SK-N-SH treated with all-trans-retinoic acid at 6 μM for 48 hours (cell line): Measurements from ENCODE around the gene AATF.

Source experiments
- ATAC-seq: fragments of 200-7000 bp; cut with Tn5 transposase; 3 replicates; pipeline ENCODE4 v1.9.1; 2020; ENCODE audit warnings: mild to moderate bottlenecking, moderate library complexity
- ARNTL ChIP-seq: fragments of 450-650 bp; formaldehyde crosslinking; IDR thresholded peaks from 2 replicates; pipeline ENCODE4 v1.5.0; 2020; ENCODE audit warnings: low read depth, mild to moderate bottlenecking, moderate library complexity, borderline replicate concordance
- BACH2 ChIP-seq: fragments of 250-450 bp; sonication (Bioruptor Pico); IDR thresholded peaks from 2 replicates; pipeline ENCODE4 v1.9.0; 2021; ENCODE audit warnings: mild to moderate bottlenecking, borderline replicate concordance
- ESRRG ChIP-seq: fragments of 250-450 bp; sonication (Bioruptor Pico); IDR thresholded peaks from 2 replicates; pipeline ENCODE4 v1.6.1; 2021; ENCODE audit warnings: mild to moderate bottlenecking
- GLIS3 ChIP-seq: fragments of 250-450 bp; sonication (Bioruptor Pico); IDR thresholded peaks from 2 replicates; pipeline ENCODE4 v1.5.0; 2020; ENCODE audit warnings: mild to moderate bottlenecking, moderate library complexity
- OSR1 ChIP-seq: fragments of 250-450 bp; sonication (Bioruptor Pico); IDR thresholded peaks from 2 replicates; pipeline ENCODE4 v1.8.0; 2022; ENCODE audit warnings: moderate library complexity, mild to moderate bottlenecking, inconsistent platforms
- PPARA ChIP-seq: fragments of 250-450 bp; sonication (Bioruptor Pico); IDR thresholded peaks from 2 replicates; pipeline ENCODE4 v1.5.0; 2020; ENCODE audit warnings: mild to moderate bottlenecking, borderline replicate concordance
- RARB ChIP-seq: fragments of 250-450 bp; sonication (Bioruptor Pico); IDR thresholded peaks from 2 replicates; pipeline ENCODE4 v1.8.0; 2021; ENCODE audit warnings: mild to moderate bottlenecking, moderate library complexity
- SNAI2 ChIP-seq: fragments of 250-450 bp; sonication (Bioruptor Pico); IDR thresholded peaks from 2 replicates; pipeline ENCODE4 v1.5.0; 2020; ENCODE audit warnings: mild to moderate bottlenecking, moderate library complexity
- TCF4 ChIP-seq: fragments of 250-450 bp; sonication (Bioruptor Pico); IDR thresholded peaks from 2 replicates; pipeline ENCODE4 v1.8.0; 2021; ENCODE audit warnings: mild to moderate bottlenecking, moderate library complexity, borderline replicate concordance
- TOX ChIP-seq: fragments of 250-450 bp; sonication (Bioruptor Pico); IDR thresholded peaks from 2 replicates; pipeline ENCODE4 v1.8.0; 2021; ENCODE audit warnings: mild to moderate bottlenecking, moderate library complexity, borderline replicate concordance
- ZC3H10 ChIP-seq: fragments of 250-450 bp; sonication (Bioruptor Pico); IDR thresholded peaks from 2 replicates; pipeline ENCODE4 v1.5.1; 2021; ENCODE audit warnings: mild to moderate bottlenecking, moderate library complexity
- ZFP3 ChIP-seq: fragments of 250-450 bp; sonication (Bioruptor Pico); IDR thresholded peaks from 2 replicates; pipeline ENCODE4 v1.5.0; 2020; ENCODE audit warnings: mild to moderate bottlenecking, moderate library complexity
- ZFP30 ChIP-seq: fragments of 450-650 bp; formaldehyde crosslinking; IDR thresholded peaks from 2 replicates; pipeline ENCODE4 v1.5.0; 2022; ENCODE audit warnings: mild to moderate bottlenecking, moderate library complexity
- ZNF565 ChIP-seq: fragments of 450-650 bp; formaldehyde crosslinking; conservative IDR thresholded peaks from 2 replicates; pipeline ENCODE4 v1.5.0; 2020; ENCODE audit warnings: low read depth, mild to moderate bottlenecking, moderate library complexity
- ZNF70 ChIP-seq: fragments of 450-650 bp; formaldehyde crosslinking; IDR thresholded peaks from 2 replicates; pipeline ENCODE4 v1.5.0; 2020; ENCODE audit warnings: mild to moderate bottlenecking, moderate library complexity
- TF ChIP-seq, protein P1 (sequence below): fragments of 250-450 bp; sonication (Bioruptor Pico); IDR thresholded peaks from 2 replicates; pipeline ENCODE4 v1.8.0; 2020; ENCODE audit warnings: mild to moderate bottlenecking, moderate library complexity, borderline replicate concordance
- TF ChIP-seq, protein P2 (sequence below): fragments of 250-450 bp; sonication (Bioruptor Pico); IDR thresholded peaks from 2 replicates; pipeline ENCODE4 v1.5.0; 2020; ENCODE audit warnings: mild to moderate bottlenecking, moderate library complexity
- TF ChIP-seq, protein P3 (sequence below): fragments of 250-450 bp; sonication (Bioruptor Pico); IDR thresholded peaks from 2 replicates; pipeline ENCODE4 v1.5.1; 2020; ENCODE audit warnings: low read depth, mild to moderate bottlenecking, moderate library complexity
- TF ChIP-seq, protein P4 (sequence below): fragments of 250-450 bp; sonication (Bioruptor Pico); IDR thresholded peaks from 2 replicates; pipeline ENCODE4 v1.5.1; 2021; ENCODE audit warnings: mild to moderate bottlenecking, moderate library complexity
- TF ChIP-seq, protein P5 (sequence below): fragments of 250-450 bp; sonication (Bioruptor Pico); IDR thresholded peaks from 2 replicates; pipeline ENCODE4 v1.8.0; 2021; ENCODE audit warnings: low read depth, mild to moderate bottlenecking, moderate library complexity, borderline replicate concordance

Gene AATF

DNA sequence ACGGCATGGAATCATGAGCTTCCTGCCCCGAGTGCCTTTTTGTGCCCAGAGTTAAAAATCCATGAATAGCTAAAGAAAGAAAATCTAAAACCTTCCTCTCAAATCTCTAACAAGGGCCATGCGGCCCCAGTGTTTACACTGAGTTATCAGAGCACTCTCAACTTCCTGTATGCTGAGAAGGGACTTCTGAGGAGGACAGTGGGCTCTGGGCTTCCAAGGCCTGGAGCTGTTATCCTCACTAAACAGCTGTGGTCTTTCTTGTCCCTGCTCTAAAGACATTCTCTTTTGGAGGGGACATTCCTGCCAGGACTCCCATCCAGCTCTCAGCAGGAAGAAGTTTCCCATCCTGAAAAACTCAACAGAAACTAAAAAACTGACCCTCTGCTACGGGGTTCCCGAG is 135.6 kb downstream of the AATF start (continued):
- TF ChIP-seq, protein P1, sequence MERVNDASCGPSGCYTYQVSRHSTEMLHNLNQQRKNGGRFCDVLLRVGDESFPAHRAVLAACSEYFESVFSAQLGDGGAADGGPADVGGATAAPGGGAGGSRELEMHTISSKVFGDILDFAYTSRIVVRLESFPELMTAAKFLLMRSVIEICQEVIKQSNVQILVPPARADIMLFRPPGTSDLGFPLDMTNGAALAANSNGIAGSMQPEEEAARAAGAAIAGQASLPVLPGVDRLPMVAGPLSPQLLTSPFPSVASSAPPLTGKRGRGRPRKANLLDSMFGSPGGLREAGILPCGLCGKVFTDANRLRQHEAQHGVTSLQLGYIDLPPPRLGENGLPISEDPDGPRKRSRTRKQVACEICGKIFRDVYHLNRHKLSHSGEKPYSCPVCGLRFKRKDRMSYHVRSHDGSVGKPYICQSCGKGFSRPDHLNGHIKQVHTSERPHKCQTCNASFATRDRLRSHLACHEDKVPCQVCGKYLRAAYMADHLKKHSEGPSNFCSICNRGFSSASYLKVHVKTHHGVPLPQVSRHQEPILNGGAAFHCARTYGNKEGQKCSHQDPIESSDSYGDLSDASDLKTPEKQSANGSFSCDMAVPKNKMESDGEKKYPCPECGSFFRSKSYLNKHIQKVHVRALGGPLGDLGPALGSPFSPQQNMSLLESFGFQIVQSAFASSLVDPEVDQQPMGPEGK: no peak
- no peak for TF ChIP-seq ZFP3 (CRISPR knock-in tag)
- TF ChIP-seq, protein P2, sequence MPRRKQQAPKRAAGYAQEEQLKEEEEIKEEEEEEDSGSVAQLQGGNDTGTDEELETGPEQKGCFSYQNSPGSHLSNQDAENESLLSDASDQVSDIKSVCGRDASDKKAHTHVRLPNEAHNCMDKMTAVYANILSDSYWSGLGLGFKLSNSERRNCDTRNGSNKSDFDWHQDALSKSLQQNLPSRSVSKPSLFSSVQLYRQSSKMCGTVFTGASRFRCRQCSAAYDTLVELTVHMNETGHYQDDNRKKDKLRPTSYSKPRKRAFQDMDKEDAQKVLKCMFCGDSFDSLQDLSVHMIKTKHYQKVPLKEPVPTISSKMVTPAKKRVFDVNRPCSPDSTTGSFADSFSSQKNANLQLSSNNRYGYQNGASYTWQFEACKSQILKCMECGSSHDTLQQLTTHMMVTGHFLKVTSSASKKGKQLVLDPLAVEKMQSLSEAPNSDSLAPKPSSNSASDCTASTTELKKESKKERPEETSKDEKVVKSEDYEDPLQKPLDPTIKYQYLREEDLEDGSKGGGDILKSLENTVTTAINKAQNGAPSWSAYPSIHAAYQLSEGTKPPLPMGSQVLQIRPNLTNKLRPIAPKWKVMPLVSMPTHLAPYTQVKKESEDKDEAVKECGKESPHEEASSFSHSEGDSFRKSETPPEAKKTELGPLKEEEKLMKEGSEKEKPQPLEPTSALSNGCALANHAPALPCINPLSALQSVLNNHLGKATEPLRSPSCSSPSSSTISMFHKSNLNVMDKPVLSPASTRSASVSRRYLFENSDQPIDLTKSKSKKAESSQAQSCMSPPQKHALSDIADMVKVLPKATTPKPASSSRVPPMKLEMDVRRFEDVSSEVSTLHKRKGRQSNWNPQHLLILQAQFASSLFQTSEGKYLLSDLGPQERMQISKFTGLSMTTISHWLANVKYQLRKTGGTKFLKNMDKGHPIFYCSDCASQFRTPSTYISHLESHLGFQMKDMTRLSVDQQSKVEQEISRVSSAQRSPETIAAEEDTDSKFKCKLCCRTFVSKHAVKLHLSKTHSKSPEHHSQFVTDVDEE (CRISPR knock-in tag): no peak

DNA sequence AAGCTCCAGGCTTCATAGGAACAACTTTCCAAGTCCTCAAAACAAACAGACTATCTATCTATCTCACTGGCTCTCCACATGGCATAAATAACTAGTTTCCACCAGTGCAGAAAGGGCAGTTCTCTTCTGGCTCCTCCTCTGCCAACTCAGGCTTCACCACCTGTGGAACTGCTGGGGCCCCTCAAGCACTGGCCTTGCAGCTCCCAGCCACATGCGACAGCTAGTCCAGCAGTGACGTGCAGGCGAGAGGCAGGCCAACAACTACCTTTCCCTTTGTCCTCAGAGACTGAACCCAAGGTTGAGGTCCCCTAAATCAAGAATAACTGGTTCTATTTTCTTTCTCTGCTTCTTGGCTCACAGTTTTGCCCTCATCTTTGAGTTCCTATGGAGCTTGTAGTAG is 137.6 kb downstream of the AATF start:
- TF ChIP-seq RARB (CRISPR knock-in tag) (no peak), BACH2 (CRISPR knock-in tag) (no peak), ESRRG (CRISPR knock-in tag) (no peak), TCF4 (CRISPR knock-in tag) (no peak), OSR1 (CRISPR knock-in tag) (no peak), ZFP30 (CRISPR knock-in tag) (no peak), ZC3H10 (CRISPR knock-in tag) (no peak), PPARA (no peak), TOX (CRISPR knock-in tag) (no peak), ARNTL (CRISPR knock-in tag) (no peak), ZFP3 (CRISPR knock-in tag) (no peak), ZNF70 (no peak)
- TF ChIP-seq, protein P3, sequence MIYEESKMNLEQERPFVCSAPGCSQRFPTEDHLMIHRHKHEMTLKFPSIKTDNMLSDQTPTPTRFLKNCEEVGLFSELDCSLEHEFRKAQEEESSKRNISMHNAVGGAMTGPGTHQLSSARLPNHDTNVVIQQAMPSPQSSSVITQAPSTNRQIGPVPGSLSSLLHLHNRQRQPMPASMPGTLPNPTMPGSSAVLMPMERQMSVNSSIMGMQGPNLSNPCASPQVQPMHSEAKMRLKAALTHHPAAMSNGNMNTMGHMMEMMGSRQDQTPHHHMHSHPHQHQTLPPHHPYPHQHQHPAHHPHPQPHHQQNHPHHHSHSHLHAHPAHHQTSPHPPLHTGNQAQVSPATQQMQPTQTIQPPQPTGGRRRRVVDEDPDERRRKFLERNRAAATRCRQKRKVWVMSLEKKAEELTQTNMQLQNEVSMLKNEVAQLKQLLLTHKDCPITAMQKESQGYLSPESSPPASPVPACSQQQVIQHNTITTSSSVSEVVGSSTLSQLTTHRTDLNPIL (CRISPR knock-in tag): no peak
- TF ChIP-seq, protein P4, sequence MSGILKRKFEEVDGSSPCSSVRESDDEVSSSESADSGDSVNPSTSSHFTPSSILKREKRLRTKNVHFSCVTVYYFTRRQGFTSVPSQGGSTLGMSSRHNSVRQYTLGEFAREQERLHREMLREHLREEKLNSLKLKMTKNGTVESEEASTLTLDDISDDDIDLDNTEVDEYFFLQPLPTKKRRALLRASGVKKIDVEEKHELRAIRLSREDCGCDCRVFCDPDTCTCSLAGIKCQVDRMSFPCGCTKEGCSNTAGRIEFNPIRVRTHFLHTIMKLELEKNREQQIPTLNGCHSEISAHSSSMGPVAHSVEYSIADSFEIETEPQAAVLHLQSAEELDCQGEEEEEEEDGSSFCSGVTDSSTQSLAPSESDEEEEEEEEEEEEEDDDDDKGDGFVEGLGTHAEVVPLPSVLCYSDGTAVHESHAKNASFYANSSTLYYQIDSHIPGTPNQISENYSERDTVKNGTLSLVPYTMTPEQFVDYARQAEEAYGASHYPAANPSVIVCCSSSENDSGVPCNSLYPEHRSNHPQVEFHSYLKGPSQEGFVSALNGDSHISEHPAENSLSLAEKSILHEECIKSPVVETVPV: no peak
- TF ChIP-seq, protein P5, sequence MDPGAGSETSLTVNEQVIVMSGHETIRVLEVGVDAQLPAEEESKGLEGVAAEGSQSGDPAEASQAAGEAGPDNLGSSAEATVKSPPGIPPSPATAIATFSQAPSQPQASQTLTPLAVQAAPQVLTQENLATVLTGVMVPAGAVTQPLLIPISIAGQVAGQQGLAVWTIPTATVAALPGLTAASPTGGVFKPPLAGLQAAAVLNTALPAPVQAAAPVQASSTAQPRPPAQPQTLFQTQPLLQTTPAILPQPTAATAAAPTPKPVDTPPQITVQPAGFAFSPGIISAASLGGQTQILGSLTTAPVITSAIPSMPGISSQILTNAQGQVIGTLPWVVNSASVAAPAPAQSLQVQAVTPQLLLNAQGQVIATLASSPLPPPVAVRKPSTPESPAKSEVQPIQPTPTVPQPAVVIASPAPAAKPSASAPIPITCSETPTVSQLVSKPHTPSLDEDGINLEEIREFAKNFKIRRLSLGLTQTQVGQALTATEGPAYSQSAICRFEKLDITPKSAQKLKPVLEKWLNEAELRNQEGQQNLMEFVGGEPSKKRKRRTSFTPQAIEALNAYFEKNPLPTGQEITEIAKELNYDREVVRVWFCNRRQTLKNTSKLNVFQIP (CRISPR knock-in tag): no peak
- TF ChIP-seq, protein P2 (CRISPR knock-in tag): no peak
- TF ChIP-seq, all 23 proteins: peak for 0
- no peak for ATAC-seq

DNA sequence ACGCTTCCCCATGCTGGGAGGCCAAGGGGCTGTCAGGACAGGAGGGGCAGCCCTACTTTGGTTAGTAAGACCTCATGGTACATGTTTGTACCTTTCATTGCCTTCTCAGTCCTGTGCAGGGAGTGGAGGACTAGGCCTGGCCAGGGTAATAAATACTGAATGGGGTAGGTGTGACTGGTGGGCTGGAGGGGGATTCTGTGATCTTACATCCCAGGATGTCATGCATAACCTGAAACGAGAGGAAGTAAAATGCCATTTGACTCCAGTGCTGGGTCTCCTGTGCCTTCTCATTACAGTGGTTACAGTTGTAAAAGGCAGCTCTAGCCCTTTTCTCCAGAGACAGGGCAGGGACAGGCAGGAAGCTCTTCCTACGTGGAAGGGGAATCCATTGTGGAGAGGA is 138.2 kb downstream of the AATF start:
- ATAC-seq: no peak
- TF ChIP-seq ZFP3 (CRISPR knock-in tag) (no peak), TOX (CRISPR knock-in tag) (no peak), SNAI2 (CRISPR knock-in tag) (no peak), GLIS3 (CRISPR knock-in tag) (no peak), TCF4 (CRISPR knock-in tag) (no peak), ZNF565 (CRISPR knock-in tag) (no peak)
- TF ChIP-seq, protein P5 (CRISPR knock-in tag): no peak
- TF ChIP-seq, protein P1: no peak
- TF ChIP-seq, protein P4: no peak
